Nephron (organoid): ENCODE measurements around the gene SBF2.

Experiments
- H3K27ac Mint-ChIP-seq, 3 experiments: 2 replicates each; pipeline ENCODE4 v1.8.0; 2020; ENCODE audit warnings: mixed read lengths in 3 of 3, mild to moderate bottlenecking in 2 of 3, moderate library complexity in 1 of 3
- H3K27me3 Mint-ChIP-seq: 2 replicates; pipeline ENCODE4 v1.8.0; 2021; ENCODE audit warnings: low read depth, mild to moderate bottlenecking, moderate library complexity, mixed read lengths
- H3K36me3 Mint-ChIP-seq: 2 replicates; pipeline ENCODE4 v1.8.0; 2020; ENCODE audit warnings: low read depth, mixed read lengths
- H3K4me1 Mint-ChIP-seq: 2 replicates; pipeline ENCODE4 v1.8.0; 2020; ENCODE audit warnings: mixed read lengths
- H3K4me3 Mint-ChIP-seq, 3 experiments: 2 replicates each; pipeline ENCODE4 v1.8.0; 2020; ENCODE audit warnings: mild to moderate bottlenecking in 3 of 3, mixed read lengths in 3 of 3, moderate library complexity in 2 of 3
- H3K9me3 Mint-ChIP-seq: 2 replicates; pipeline ENCODE4 v1.8.0; 2020; ENCODE audit warnings: mixed read lengths
- TF ChIP-seq, protein P1 (sequence below), 3 experiments: fragments of 200-600 bp; sonication (generic); IDR thresholded peaks; one replicate each; pipeline ENCODE4 v1.5.0; 2021; ENCODE audit warnings: antibody characterized with exemption in 3 of 3; ENCODE audit not compliant: unreplicated experiment in 3 of 3

Gene SBF2

DNA sequence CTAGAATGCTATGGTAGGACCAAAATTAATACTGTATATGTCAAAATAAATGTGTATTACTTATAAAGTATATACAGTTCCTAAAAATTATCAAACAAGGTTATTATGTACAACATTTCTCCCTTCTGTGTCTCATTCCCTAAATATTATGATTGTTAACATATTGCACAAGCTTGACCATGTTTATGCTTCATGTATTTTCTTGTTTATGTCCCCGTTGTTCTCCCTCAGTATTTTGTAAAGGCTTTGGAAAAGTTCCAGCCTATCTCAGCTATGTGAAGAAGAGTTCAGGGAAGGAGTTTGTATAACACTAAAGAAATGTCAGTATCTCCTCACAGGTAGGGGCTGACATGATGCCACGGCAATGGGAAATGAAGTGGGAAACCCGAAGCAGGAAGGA, 30.5 kb upstream of the SBF2 start:
- Mint-ChIP-seq H3K27me3 (no peaks in the 10 kb centered on the region), H3K4me3 (no peak overlapping the region), H3K9me3 (no peaks in the 10 kb centered on the region), H3K36me3 (no peaks in the 10 kb centered on the region), H3K27ac (peak overlapping the region in 1 of 3 experiments; percentile 11), H3K4me1 (peaks cover 59% of the 10 kb centered on the region)
- TF ChIP-seq, protein P1, sequence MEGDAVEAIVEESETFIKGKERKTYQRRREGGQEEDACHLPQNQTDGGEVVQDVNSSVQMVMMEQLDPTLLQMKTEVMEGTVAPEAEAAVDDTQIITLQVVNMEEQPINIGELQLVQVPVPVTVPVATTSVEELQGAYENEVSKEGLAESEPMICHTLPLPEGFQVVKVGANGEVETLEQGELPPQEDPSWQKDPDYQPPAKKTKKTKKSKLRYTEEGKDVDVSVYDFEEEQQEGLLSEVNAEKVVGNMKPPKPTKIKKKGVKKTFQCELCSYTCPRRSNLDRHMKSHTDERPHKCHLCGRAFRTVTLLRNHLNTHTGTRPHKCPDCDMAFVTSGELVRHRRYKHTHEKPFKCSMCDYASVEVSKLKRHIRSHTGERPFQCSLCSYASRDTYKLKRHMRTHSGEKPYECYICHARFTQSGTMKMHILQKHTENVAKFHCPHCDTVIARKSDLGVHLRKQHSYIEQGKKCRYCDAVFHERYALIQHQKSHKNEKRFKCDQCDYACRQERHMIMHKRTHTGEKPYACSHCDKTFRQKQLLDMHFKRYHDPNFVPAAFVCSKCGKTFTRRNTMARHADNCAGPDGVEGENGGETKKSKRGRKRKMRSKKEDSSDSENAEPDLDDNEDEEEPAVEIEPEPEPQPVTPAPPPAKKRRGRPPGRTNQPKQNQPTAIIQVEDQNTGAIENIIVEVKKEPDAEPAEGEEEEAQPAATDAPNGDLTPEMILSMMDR (IDR thresholded peaks at IDR 0.05; ENCODE audit: unreplicated experiment in 3 of 3) = no peak

DNA sequence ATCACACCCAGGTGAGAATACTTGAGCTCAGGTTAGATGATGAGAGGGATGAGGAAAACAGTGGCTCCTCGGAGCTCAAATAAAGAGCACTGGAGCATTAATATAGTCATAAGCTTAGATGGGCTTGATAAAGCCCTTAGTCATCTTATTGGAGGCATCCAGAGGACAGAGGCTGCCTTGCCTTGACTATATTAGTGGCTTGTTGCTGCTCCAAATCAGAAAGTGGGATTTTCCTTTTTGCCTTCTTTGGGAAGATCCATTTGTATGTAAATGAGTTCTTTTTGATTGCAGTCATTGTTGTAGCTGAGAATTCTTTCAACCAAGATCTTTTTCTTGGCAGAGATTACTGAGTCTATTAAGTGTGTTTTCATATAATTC, 29.8 kb upstream of the SBF2 start:
- Mint-ChIP-seq H3K9me3 (no peaks in the 10 kb centered on the region), H3K27ac (peak overlapping the region in 1 of 3 experiments; percentile 59), H3K4me1 (peaks cover 55% of the 10 kb centered on the region), H3K27me3 (no peaks in the 10 kb centered on the region), H3K4me3 (no peak overlapping the region), H3K36me3 (no peaks in the 10 kb centered on the region)
- TF ChIP-seq, protein P1 (IDR thresholded peaks at IDR 0.05; ENCODE audit: unreplicated experiment in 3 of 3) = no peak

DNA sequence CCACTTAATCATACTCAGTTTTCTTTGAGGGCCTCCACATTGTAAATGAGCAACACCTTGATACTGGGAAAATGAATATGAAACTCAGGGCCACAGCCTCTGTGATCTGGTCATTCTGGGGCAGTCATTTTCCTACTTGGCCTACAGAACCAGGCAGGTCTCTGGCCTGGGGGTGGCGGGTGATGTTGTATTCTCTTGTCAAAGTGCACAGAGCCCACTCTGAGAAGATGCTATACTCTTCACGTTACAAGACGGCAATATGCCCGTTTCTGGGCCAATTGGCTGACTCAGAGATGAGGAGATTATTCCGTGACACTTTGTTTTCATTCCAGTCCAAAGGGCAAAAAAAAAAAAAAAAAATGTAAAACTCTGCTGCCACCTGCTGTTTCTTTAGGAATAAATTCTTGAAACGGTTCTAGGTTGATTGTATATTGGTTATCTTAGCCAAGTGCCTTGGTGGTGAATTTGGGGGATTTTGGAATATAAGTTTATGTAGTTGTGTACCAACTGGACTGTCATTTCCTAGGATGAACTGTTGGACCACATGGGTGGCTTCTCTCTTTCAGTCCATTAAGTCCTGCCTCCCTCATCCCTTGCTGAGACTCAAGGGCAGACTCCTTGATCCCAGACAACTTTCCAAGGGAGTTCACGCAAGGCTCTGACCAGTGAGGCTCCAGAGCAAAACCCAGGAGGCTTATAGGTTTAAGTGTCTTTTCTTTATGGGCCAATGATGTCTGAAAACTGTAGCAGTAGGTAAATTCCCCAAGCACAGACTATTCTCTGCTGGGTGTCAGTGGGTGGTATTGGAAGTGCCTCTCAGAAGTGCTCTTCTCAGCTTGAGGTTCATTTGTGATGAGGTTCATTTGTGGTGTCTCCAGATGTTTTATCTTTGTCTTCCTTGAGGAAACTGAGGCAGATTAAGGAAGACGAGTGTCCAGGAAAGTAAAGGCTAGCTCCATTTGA, 29.1 kb upstream of the SBF2 start:
- Mint-ChIP-seq H3K36me3 (no peaks in the 10 kb centered on the region), H3K27me3 (no peaks in the 10 kb centered on the region), H3K4me3 (peak overlapping the region in 1 of 3 experiments; percentile 8), H3K9me3 (no peaks in the 10 kb centered on the region), H3K27ac (peak overlapping the region; percentile 41 to 70 (median 63)), H3K4me1 (peaks cover 53% of the 10 kb centered on the region)
- TF ChIP-seq, protein P1 (IDR thresholded peaks at IDR 0.05; ENCODE audit: unreplicated experiment in 3 of 3) = peak; percentile 52 to 59 (median 57)

DNA sequence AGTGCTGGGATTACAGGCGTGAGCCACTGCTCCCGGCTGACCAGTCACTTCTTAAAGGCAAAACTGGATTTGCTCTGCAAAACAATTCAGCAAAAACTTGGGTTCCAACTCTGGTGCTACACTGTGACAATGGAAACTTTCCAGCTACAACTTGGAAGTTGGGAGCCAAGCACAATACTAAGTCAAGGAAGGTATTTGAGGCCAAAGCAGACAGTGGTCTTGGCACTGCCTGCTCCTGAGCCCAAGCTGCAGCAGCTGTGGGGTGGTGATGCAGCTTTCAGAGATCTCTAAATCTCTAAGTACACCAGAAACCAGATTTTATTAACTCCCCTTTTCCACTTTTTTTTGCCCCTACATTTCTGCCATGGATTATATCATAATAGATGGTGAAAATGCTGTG, 28.4 kb upstream of the SBF2 start:
- Mint-ChIP-seq H3K9me3 (no peaks in the 10 kb centered on the region), H3K4me1 (peaks cover 60% of the 10 kb centered on the region), H3K4me3 (no peak overlapping the region), H3K36me3 (no peaks in the 10 kb centered on the region), H3K27me3 (no peaks in the 10 kb centered on the region), H3K27ac (peak overlapping the region; percentile 41 to 70 (median 63))
- TF ChIP-seq, protein P1 (IDR thresholded peaks at IDR 0.05; ENCODE audit: unreplicated experiment in 3 of 3) = no peak

DNA sequence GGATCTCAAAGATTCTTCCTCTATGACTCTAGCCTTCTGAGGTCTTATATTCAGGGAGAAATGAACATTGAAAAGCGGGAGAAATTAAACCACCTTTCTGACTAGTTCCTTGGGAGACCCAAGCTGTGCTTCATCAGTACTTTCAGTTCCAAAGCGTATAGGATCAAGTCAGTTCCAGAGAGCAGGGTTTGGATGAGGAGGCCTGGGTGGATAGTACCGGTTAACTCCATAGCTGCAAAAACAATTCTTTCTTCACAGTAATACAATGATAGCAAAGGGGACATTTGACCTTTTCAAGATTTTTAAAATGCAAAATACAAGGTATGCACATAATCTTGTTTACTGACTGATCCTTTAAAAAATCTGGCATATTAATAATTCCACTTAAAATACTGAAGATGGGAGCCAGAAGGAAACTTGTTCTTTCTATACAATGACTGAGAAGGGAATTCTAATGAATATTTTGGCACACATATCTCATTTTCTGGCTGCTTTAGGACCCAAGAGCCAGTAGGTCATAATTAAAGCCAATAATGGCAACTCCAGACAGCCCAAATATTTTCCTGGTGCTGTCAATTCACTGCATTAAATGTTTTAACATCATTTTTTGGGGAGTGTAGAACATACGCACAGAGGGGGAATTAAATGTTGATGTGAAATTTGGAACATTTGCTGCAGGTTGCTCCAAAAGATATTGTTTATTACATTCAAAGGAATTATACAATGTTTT, 26.9 kb upstream of the SBF2 start:
- no peak overlapping the region for H3K4me3 Mint-ChIP-seq
- no peaks in the 10 kb centered on the region for H3K9me3 Mint-ChIP-seq
- TF ChIP-seq, protein P1 (IDR thresholded peaks at IDR 0.05; ENCODE audit: unreplicated experiment in 3 of 3) = no peak
- peak overlapping the region in 2 of 3 experiments; percentile 30 to 73 for H3K27ac Mint-ChIP-seq
- peaks cover 64% of the 10 kb centered on the region for H3K4me1 Mint-ChIP-seq
- no peaks in the 10 kb centered on the region for H3K27me3 Mint-ChIP-seq
- no peaks in the 10 kb centered on the region for H3K36me3 Mint-ChIP-seq
